ENCODE measurements around the gene ZNF423.
"Not testable (repeated sequence)": the region's sequence is repeated elsewhere in the genome, so short reads cannot be mapped to it uniquely, and the experiment has no call there.

DNA sequence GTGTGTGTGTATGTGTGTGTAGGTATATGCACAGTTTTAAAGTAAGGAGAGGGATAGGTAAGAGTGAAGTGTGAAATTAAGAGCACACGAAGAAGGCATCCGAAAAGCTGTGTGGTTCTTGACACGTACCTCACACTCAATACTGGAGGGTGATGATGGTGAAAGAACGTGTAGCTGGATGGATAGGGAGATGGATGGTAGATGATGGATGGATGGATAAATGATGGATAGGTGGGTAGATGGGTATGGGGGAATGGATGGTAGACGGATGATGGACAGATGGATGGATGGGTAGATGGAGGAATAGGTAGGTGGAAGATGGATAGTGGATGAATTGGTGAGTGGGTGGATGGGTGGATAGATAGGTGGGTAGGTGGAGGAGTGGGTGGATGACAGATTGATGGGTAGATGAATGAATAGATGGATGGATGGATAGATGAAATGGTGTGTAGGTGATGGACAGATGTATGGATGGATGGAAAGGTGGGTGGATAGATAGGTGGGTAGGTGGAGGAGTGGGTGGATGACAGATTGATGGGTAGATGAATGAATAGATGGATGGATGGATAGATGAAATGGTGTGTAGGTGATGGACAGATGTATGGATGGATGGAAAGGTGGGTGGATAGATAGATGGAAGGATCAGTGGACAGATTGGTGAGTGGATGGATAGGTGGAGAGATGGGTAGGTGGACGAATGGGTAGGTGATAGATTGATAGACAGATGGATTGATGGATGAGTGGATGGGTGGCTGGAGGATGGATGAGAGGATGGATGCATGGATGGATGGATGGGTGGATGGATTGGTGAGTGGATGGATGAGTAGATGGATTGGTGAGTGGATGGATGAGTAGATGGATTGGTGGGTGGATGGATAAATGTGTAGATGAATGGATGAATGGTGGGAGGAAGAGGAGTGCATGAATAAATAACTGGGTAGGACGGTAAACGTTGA lies 349.6 kb downstream of the ZNF423 start:
- not testable (repeated sequence) for TF ChIP-seq EZH2phosphoT487 (IDR thresholded peaks at IDR 0.05; ENCODE audit: borderline replicate concordance, low read length); CTCF (IDR thresholded peaks at IDR 0.05; ENCODE audit: low read depth, low read length, poor library complexity, severe bottlenecking)

All from DOHH2 (cell line).